Colonic mucosa (tissue), 4 donors: ENCODE data around the gene OXA1L. TPM values are rescaled to one million over a fixed set of nuclear protein-coding genes. Genes with fewer than 3 reads are reported as not detected.

ENCODE experiments used
- DNase-seq: peaks from one replicate; pipeline ENCODE4 v3.0.0-alpha.2; 2020
- H3K27ac ChIP-seq: fragments of 200-600 bp; one replicate; pipeline ENCODE4 v1.8.0; 2021
- H3K27me3 ChIP-seq: fragments of 200-600 bp; one replicate; pipeline ENCODE4 v1.8.0; 2021
- H3K36me3 ChIP-seq: fragments of 200-600 bp; one replicate; pipeline ENCODE4 v1.8.0; 2021
- H3K4me1 ChIP-seq: fragments of 200-600 bp; one replicate; pipeline ENCODE4 v1.8.0; 2021; ENCODE audit warnings: mild to moderate bottlenecking
- H3K4me3 ChIP-seq: fragments of 200-600 bp; one replicate; pipeline ENCODE4 v1.8.0; 2021
- H3K9ac ChIP-seq, 2 donors: one replicate each; pipeline ENCODE4 v1.7.0; 2013; ENCODE audit warnings: control low read depth in 2 of 2, low read depth in 2 of 2, low read length in 2 of 2
- H3K9me3 ChIP-seq: fragments of 200-600 bp; one replicate; pipeline ENCODE4 v1.8.0; 2021
- intact Hi-C: fragments of 100-400 bp; cut with DNase I; formaldehyde crosslinking; loops from one replicate; pipeline ENCODE4 v1.14.1; 2022
- total RNA-seq, 2 donors: library from RNA; stranded (reverse); fragmentation: NEBNext Ultra II Directional in 1 of 2; extraction: Animal tissue kit (Norgen Biotek cat#: 25700) in 1 of 2; gene quantifications; one replicate each; pipeline ENCODE4 v1.2.1, GENCODE V29; 2021
- TF ChIP-seq, protein P1 (sequence below): fragments of 200-600 bp; IDR thresholded peaks from one replicate; pipeline ENCODE4 v1.8.0; 2022; ENCODE audit warnings: antibody characterized with exemption, mild to moderate bottlenecking
- donor health status: healthy.
- donor health status: DM: no; HTN: no; CAD: no.
- donor health status: DM: no; HTN: no; CAD: no.

Gene OXA1L
- total RNA-seq, 2 donors from 2014 or later: 110 to 115 TPM

DNA sequence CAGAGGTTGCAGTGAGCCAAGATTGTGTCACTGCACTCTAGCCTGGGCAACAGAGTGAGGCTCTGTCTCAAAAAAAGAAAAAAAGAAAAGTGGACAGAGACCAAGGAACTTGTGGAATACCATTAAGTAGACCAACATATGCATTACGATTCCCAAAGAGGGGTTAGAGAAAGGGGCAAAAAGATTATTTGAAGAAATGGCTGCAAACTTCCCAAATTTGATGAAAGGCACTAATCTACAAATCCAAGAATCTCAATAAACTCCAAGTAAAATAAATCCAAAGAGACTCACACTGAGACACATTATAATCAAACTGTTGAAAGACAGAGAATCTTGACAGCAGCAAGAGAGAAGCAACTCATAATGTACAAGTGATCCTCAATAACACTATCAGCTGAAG is 4.8 kb upstream of the OXA1L start:
- no peaks in the 10 kb centered on the region for H3K27me3 ChIP-seq
- no peaks in the 10 kb centered on the region for H3K9me3 ChIP-seq
- TF ChIP-seq, protein P1, sequence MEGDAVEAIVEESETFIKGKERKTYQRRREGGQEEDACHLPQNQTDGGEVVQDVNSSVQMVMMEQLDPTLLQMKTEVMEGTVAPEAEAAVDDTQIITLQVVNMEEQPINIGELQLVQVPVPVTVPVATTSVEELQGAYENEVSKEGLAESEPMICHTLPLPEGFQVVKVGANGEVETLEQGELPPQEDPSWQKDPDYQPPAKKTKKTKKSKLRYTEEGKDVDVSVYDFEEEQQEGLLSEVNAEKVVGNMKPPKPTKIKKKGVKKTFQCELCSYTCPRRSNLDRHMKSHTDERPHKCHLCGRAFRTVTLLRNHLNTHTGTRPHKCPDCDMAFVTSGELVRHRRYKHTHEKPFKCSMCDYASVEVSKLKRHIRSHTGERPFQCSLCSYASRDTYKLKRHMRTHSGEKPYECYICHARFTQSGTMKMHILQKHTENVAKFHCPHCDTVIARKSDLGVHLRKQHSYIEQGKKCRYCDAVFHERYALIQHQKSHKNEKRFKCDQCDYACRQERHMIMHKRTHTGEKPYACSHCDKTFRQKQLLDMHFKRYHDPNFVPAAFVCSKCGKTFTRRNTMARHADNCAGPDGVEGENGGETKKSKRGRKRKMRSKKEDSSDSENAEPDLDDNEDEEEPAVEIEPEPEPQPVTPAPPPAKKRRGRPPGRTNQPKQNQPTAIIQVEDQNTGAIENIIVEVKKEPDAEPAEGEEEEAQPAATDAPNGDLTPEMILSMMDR: no peak
- H3K4me1 ChIP-seq: no peaks in the 10 kb centered on the region
- H3K4me3 ChIP-seq: no peak overlapping the region
- no peak overlapping the region for H3K9ac ChIP-seq
- intact Hi-C loops: no loop called here
- H3K36me3 ChIP-seq: no peaks in the 10 kb centered on the region
- DNase-seq: no peak
- H3K27ac ChIP-seq: no peak overlapping the region

DNA sequence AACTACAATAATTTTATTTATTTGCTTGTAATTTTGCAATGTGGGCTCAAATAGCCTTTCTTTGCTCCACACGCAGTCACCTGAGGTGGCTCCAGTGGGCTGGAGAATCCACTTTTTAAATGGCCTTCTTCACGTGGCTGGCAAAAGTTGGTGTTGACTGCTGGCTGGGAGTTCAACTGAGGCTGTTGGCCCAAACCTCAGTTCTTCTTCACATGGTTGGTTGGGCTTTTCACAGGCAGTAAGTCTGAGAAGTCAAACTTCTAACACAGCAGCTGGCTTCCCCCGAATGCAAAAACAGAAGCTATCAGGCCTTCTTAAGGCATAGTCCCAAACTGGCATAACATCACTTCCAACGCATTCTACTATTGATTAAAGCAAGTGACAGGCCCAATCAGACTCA is 2.1 kb upstream of the OXA1L start:
- DNase-seq: no peak
- Histone ChIP-seq H3K27me3 (no peaks in the 10 kb centered on the region), H3K4me3 (no peak overlapping the region), H3K9ac (no peak overlapping the region), H3K27ac (no peak overlapping the region), H3K9me3 (no peaks in the 10 kb centered on the region), H3K4me1 (peaks cover 10% of the 10 kb centered on the region), H3K36me3 (no peaks in the 10 kb centered on the region)
- intact Hi-C loops: no loop called here
- TF ChIP-seq, protein P1: no peak

DNA sequence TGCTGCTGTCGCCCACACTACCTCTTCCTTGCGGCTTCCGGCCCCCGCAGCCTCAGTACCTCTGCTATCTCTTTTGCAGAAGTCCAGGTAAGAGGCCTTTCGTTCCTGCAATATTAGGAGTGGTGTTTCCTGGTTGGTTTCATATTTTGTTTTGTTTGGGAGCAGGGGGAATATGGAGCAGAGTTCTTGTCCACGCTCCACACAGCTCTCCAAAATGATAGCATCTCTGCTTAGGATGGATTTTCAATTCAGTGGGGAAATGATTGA is 768 bp downstream of the OXA1L start:
- intact Hi-C loops: no loop called here
- DNase-seq: no peak
- Histone ChIP-seq H3K9ac (peak overlapping the region; percentile 86 to 99), H3K9me3 (no peaks in the 10 kb centered on the region), H3K27ac (peak overlapping the region; percentile 72), H3K4me1 (peaks cover 10% of the 10 kb centered on the region), H3K27me3 (no peaks in the 10 kb centered on the region), H3K36me3 (peaks cover 11% of the 10 kb centered on the region), H3K4me3 (peak overlapping the region; percentile 83)
- TF ChIP-seq, protein P1: no peak

DNA sequence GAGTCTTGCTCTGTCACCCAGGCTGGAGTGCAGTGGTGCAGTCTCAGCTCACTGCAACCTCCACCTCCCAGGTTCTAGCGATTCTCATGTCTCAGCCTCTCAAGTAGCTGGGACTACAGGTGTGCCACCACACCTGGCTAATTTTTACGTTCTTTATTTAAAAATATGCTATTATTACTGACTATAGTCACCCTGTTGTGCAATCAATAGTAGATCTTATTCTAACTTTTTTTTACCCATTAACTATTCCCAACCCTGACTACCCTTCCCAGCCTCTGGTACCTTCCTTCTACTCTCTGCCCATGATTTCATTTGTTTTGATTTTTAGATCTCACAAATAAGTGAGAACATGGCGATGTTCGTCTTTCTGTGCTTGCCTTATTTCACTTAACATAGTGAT is 2.5 kb downstream of the OXA1L start:
- Histone ChIP-seq H3K4me1 (peaks cover 10% of the 10 kb centered on the region), H3K9me3 (no peaks in the 10 kb centered on the region), H3K36me3 (peaks cover 11% of the 10 kb centered on the region), H3K9ac (no peak overlapping the region), H3K27ac (no peak overlapping the region), H3K27me3 (no peaks in the 10 kb centered on the region), H3K4me3 (no peak overlapping the region)
- TF ChIP-seq, protein P1: no peak
- DNase-seq: no peak
- intact Hi-C loops: no loop called here

DNA sequence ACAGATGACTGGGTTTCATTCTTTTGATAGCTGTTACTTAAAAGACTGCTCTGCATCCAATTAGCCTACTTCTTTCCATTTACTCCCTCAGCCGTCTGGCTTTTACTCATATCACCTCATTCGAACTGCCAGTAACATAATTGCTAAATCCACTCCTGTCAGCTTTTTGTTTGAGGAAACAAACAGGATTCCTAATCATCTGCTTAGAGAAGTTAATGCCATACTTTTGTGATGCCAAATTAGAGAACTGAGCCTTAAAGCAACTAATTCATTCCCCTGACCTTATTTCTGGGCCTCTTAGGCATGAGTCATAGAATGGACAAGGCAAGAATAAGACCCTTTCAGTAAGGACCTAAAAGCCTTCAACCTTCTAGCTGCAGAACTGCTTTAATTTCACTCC is 2.9 kb downstream of the OXA1L start:
- peaks cover 11% of the 10 kb centered on the region for H3K36me3 ChIP-seq
- no peak overlapping the region for H3K27ac ChIP-seq
- H3K4me3 ChIP-seq: no peak overlapping the region
- intact Hi-C loops: no loop called here
- H3K9ac ChIP-seq: no peak overlapping the region
- no peaks in the 10 kb centered on the region for H3K27me3 ChIP-seq
- no peak for DNase-seq
- H3K9me3 ChIP-seq: no peaks in the 10 kb centered on the region
- TF ChIP-seq, protein P1: no peak
- H3K4me1 ChIP-seq: peaks cover 10% of the 10 kb centered on the region
